ENCODE measurements around the gene ZNF598.

DNA sequence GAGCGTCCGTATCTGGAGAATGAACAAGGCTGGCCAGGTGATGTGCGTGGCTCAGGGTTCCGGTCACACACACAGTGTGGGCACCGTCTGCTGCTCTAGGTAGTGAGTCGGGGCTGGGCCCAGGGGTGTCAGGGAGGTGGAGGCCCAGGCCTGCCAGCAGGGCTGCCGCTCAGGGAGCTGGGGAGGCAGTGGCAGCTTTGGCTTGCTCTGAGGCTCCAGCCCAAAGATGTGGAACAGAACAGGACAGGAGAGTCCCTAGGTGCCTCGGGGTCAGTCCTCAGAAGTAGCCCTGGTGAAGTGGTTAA, 33.5 kb downstream of the ZNF598 start:
- TF ChIP-seq, protein P1, sequence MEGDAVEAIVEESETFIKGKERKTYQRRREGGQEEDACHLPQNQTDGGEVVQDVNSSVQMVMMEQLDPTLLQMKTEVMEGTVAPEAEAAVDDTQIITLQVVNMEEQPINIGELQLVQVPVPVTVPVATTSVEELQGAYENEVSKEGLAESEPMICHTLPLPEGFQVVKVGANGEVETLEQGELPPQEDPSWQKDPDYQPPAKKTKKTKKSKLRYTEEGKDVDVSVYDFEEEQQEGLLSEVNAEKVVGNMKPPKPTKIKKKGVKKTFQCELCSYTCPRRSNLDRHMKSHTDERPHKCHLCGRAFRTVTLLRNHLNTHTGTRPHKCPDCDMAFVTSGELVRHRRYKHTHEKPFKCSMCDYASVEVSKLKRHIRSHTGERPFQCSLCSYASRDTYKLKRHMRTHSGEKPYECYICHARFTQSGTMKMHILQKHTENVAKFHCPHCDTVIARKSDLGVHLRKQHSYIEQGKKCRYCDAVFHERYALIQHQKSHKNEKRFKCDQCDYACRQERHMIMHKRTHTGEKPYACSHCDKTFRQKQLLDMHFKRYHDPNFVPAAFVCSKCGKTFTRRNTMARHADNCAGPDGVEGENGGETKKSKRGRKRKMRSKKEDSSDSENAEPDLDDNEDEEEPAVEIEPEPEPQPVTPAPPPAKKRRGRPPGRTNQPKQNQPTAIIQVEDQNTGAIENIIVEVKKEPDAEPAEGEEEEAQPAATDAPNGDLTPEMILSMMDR (IDR thresholded peaks at IDR 0.05): no peak
- TF ChIP-seq POLR2A (IDR thresholded peaks at IDR 0.05): no peak

Data from lower leg skin (tissue), 3 donors.